GM18502 (cell line): ENCODE data around the gene POPDC2.
A peak's percentile ranks its signal among the peaks of the same experiment; 100 is the strongest.
"Not testable (repeated sequence)": the region's sequence is repeated elsewhere in the genome, so short reads cannot be mapped to it uniquely, and the experiment has no call there.

ENCODE experiments used
- ATAC-seq: cut with Tn5 transposase; IDR thresholded peaks from one replicate; pipeline ENCODE4 v1.9.1; 2021; ENCODE audit warnings: mild to moderate bottlenecking; ENCODE audit not compliant: unreplicated experiment, poor library complexity

The POPDC2 gene

GRCh38 chr3:119620899-119621298 lies 39.5 kb downstream of the POPDC2 start:
- no peak for ATAC-seq

- ATAC-seq: no peak
Measured at GRCh38 chr3:119619094-119619493, 41.3 kb downstream of the POPDC2 start.

GRCh38 chr3:119616056-119616455 lies 44.3 kb downstream of the POPDC2 start:
- ATAC-seq: no peak

GRCh38 chr3:119613872-119614271 lies 46.5 kb downstream of the POPDC2 start:
- ATAC-seq: no peak

GRCh38 chr3:119613201-119613600 lies 47.2 kb downstream of the POPDC2 start:
- no peak for ATAC-seq

- no peak for ATAC-seq
Measured at GRCh38 chr3:119611664-119612063, 48.7 kb downstream of the POPDC2 start.

- no peak for ATAC-seq
Measured at GRCh38 chr3:119609301-119609700, 51.1 kb downstream of the POPDC2 start.

GRCh38 chr3:119608405-119609000 lies 51.9 kb downstream of the POPDC2 start:
- no peak for ATAC-seq

- no peak for ATAC-seq
Measured at GRCh38 chr3:119604878-119605277, 55.5 kb downstream of the POPDC2 start.

GRCh38 chr3:119602676-119603075 lies 57.7 kb downstream of the POPDC2 start:
- ATAC-seq: no peak

- ATAC-seq: peak; percentile 6
Measured at GRCh38 chr3:119601154-119601553, 59.2 kb downstream of the POPDC2 start.

GRCh38 chr3:119600732-119601131 lies 59.7 kb downstream of the POPDC2 start:
- ATAC-seq: peak; percentile 66

GRCh38 chr3:119599558-119600174 lies 60.7 kb downstream of the POPDC2 start:
- ATAC-seq: no peak

GRCh38 chr3:119598410-119599098 lies 61.8 kb downstream of the POPDC2 start:
- ATAC-seq: peak; percentile 49

GRCh38 chr3:119597548-119598288 lies 62.7 kb downstream of the POPDC2 start, which contains the start of gene PLA1A:
PLA1A (plus strand) TSS chr3:119597885; CDS start chr3:119597914, 29 bp downstream.
- no peak for ATAC-seq

- ATAC-seq: no peak
Measured at GRCh38 chr3:119596398-119596797, 64.0 kb downstream of the POPDC2 start.

- ATAC-seq: no peak
Measured at GRCh38 chr3:119595639-119596334, 64.6 kb downstream of the POPDC2 start.

GRCh38 chr3:119594929-119595328 lies 65.5 kb downstream of the POPDC2 start:
- not testable (repeated sequence) for ATAC-seq

GRCh38 chr3:119594066-119594465 lies 66.3 kb downstream of the POPDC2 start:
- no peak for ATAC-seq

- no peak for ATAC-seq
Measured at GRCh38 chr3:119592861-119593260, 67.5 kb downstream of the POPDC2 start.
